Activated T-cell treated with anti-CD3 and anti-CD28 coated beads, Interleukin-2, amount 50 U/mL, for 1 hour (primary cell): ENCODE results near the gene SPRR2A.
"Not testable (repeated sequence)": the region's sequence is repeated elsewhere in the genome, so short reads cannot be mapped to it uniquely, and the experiment has no call there.

ENCODE experiments used
- DNase-seq: peaks from one replicate; pipeline ENCODE4 v3.0.0-alpha.2; 2020

SPRR2A gene

GRCh38 chr1:153023109-153023508 lies 34.2 kb downstream of the SPRR2A start:
- no peak for DNase-seq

GRCh38 chr1:153022340-153022739 lies 35.0 kb downstream of the SPRR2A start:
- not testable (repeated sequence) for DNase-seq

GRCh38 chr1:153021829-153022228 lies 35.5 kb downstream of the SPRR2A start:
- not testable (repeated sequence) for DNase-seq

DNA sequence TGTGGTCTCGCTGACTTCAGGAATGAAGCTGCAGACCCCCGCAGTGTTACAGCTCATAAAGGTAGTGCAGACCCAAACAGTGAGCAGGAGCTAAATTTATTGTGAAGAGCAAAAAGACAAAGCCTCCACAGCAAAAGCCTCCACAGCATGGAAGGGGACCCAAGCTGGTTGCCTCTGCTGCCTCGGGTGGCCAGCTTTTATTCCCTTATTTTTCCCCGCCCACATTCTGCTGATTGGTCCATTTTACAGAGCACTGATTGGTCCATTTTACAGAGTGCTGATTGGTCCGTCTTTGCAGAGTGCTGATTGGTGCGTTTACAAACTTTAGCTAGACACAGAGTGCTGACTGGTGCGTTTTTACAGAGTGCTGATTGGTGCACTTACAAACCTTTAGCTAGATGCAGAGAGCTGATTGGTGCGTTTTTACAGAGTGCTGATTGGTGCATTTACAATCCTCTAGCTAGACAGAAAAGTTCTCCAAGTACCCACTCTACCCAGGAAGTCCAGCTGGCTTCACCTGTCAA lies 46.0 kb downstream of the SPRR2A start:
- not testable (repeated sequence) for DNase-seq
